Calu3 (cell line): ENCODE results near the gene VPS11. TPM values are rescaled to one million over a fixed set of nuclear protein-coding genes. Genes with fewer than 3 reads are reported as not detected.

ENCODE experiments used
- BruUV-seq: library from RNA; stranded (reverse); fragments of 400-500 nt; replicated peaks from 2 replicates; lab custom pipeline; 2021; lab: Mats Ljungman, UMichigan
- CTCF ChIA-PET: fragments of 300-600 bp; sonication (Branson Sonifier 250); formaldehyde crosslinking; loops from one replicate; lab custom pipeline; 2022; ENCODE audit warnings: antibody characterized with exemption; lab: Charles Lee
- DNase-seq: peaks from one replicate; pipeline ENCODE4 v3.0.0; 2022
- H3K27ac Mint-ChIP-seq: one replicate; pipeline ENCODE4 v1.8.0; 2022; ENCODE audit warnings: mixed read lengths; ENCODE audit not compliant: unreplicated experiment
- H3K27me3 Mint-ChIP-seq: one replicate; pipeline ENCODE4 v1.8.0; 2022; ENCODE audit warnings: mixed read lengths; ENCODE audit not compliant: unreplicated experiment
- H3K36me3 Mint-ChIP-seq: one replicate; pipeline ENCODE4 v1.8.0; 2022; ENCODE audit warnings: mild to moderate bottlenecking, moderate library complexity, mixed read lengths; ENCODE audit not compliant: insufficient read depth, unreplicated experiment
- H3K4me1 Mint-ChIP-seq: one replicate; pipeline ENCODE4 v1.8.0; 2022; ENCODE audit warnings: mild to moderate bottlenecking, low read depth, mixed read lengths; ENCODE audit not compliant: unreplicated experiment
- H3K4me3 Mint-ChIP-seq: one replicate; pipeline ENCODE4 v1.8.0; 2022; ENCODE audit warnings: mild to moderate bottlenecking, low read depth, moderate library complexity, mixed read lengths; ENCODE audit not compliant: unreplicated experiment
- H3K9me3 Mint-ChIP-seq: one replicate; pipeline ENCODE4 v1.8.0; 2022; ENCODE audit warnings: low read depth, mixed read lengths; ENCODE audit not compliant: unreplicated experiment
- intact Hi-C: fragments of 100-400 bp; cut with micrococcal nuclease; formaldehyde crosslinking; loops from one replicate; pipeline ENCODE4 v1.10.0; 2022; ENCODE audit not compliant: unreplicated experiment
- total RNA-seq: library from RNA; stranded (reverse); gene quantifications from 2 replicates; pipeline ENCODE4 v1.2.3, GENCODE V29; 2022
- TF ChIP-seq, protein P1 (sequence below): fragments of 200-600 bp; IDR thresholded peaks from one replicate; pipeline ENCODE4 v1.8.0; 2022; ENCODE audit warnings: antibody characterized with exemption; ENCODE audit not compliant: unreplicated experiment

VPS11 gene
- total RNA-seq, 1 experiment from 2014 or later = 15.1 TPM

DNA sequence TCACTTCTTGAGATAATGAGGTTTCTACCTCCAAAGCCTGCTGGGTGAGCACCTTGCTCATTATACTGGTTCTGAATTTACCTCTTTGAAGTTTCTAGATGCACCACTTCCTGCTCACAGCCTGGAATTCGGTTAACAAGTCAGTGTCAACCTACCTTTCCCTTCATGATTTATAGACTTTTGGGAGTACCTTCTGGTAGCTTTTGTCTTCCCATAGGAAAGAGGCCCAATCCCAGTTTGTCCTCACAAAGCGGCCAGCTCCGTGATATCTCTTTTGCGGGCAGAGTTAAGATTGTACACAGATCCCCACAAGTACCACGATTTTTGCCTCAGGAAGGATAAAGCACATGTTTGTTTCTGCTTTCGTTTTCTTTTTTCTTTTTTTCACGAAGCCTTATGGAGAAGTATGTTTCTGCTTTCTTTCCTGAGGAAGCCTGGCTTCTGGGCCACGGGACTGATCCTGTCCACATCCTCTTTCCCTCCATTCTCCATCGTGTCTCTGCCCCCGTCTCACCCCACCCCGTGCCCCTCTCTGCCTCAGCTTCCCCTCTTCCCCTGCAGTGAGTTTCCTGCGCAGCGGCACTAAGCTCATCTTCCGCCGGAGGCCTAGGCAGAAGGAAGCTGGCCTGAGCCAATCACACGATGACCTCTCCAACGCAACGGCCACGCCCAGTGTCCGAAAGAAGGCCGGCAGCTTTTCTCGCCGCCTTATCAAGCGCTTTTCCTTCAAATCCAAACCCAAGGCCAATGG is 48.0 kb downstream of the VPS11 start:
- Mint-ChIP-seq H3K9me3 (no peaks in the 10 kb centered on the region), H3K4me3 (no peak overlapping the region), H3K27ac (no peak overlapping the region), H3K36me3 (peaks cover 13% of the 10 kb centered on the region), H3K27me3 (no peaks in the 10 kb centered on the region), H3K4me1 (peaks cover 8% of the 10 kb centered on the region)
- TF ChIP-seq, protein P1, sequence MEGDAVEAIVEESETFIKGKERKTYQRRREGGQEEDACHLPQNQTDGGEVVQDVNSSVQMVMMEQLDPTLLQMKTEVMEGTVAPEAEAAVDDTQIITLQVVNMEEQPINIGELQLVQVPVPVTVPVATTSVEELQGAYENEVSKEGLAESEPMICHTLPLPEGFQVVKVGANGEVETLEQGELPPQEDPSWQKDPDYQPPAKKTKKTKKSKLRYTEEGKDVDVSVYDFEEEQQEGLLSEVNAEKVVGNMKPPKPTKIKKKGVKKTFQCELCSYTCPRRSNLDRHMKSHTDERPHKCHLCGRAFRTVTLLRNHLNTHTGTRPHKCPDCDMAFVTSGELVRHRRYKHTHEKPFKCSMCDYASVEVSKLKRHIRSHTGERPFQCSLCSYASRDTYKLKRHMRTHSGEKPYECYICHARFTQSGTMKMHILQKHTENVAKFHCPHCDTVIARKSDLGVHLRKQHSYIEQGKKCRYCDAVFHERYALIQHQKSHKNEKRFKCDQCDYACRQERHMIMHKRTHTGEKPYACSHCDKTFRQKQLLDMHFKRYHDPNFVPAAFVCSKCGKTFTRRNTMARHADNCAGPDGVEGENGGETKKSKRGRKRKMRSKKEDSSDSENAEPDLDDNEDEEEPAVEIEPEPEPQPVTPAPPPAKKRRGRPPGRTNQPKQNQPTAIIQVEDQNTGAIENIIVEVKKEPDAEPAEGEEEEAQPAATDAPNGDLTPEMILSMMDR = no peak
- CTCF ChIA-PET = interaction anchor here (0.7 kb wide), 1 partner anchor 302 kb away, joined by 4 read pairs; no protein-coding TSS in a partner anchor
- no TSS peak for BruUV-seq
- no peak for DNase-seq
- intact Hi-C loops = no loop called here

GRCh38 chr11:119116235-119116594 is 48.6 kb downstream of the VPS11 start:
- Mint-ChIP-seq H3K27me3 (no peaks in the 10 kb centered on the region), H3K4me3 (no peak overlapping the region), H3K36me3 (peaks cover 19% of the 10 kb centered on the region), H3K27ac (no peak overlapping the region), H3K4me1 (peaks cover 12% of the 10 kb centered on the region), H3K9me3 (no peaks in the 10 kb centered on the region)
- intact Hi-C loops = no loop called here
- TF ChIP-seq, protein P1 = no peak
- CTCF ChIA-PET = interaction anchor here (0.7 kb wide), 1 partner anchor 303 kb away, joined by 4 read pairs; no protein-coding TSS in a partner anchor
- BruUV-seq = no TSS peak
- no peak for DNase-seq

GRCh38 chr11:119116601-119117000 is 49.0 kb downstream of the VPS11 start:
- no peaks in the 10 kb centered on the region for H3K9me3 Mint-ChIP-seq
- H3K36me3 Mint-ChIP-seq = peaks cover 23% of the 10 kb centered on the region
- no peak for DNase-seq
- CTCF ChIA-PET = no interaction called here
- no peak overlapping the region for H3K4me3 Mint-ChIP-seq
- no peaks in the 10 kb centered on the region for H3K27me3 Mint-ChIP-seq
- TF ChIP-seq, protein P1 = no peak
- intact Hi-C loops = no loop called here
- no peak overlapping the region for H3K27ac Mint-ChIP-seq
- peaks cover 12% of the 10 kb centered on the region for H3K4me1 Mint-ChIP-seq
- BruUV-seq = no TSS peak

DNA sequence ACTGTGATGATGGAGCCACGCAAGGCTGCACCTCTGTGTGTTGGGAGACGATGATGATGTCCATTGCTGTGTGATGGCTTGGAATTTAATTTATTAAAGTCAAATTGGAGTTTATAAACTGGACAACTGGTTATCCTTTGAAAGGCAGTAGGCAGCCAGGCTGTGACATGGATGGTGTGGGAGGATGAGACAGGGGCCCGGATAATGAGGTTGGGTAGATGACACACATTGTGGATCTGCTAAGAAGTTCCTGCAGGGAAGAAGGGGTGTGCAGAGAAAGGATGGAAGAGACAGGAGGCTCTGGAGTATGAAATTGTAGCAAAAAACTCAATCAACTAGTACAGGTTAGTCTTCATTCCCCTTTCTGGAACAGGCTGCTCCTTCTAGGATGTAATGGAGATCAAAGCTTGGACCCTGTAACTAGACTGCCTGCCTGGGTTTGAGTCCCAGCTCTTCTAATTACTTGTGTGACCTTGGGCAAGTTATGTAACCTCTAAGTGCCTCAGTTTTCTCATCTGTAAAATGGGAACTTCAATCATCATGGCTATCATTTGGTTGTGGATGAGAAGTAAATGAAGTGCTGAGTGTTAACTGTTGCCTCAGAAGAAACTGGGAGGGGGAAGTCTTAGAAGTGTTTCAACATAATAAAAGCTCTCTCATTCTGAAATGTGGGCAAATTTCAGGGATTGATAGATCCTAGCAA is 49.5 kb downstream of the VPS11 start:
- intact Hi-C loops = no loop called here
- TF ChIP-seq, protein P1 = no peak
- Mint-ChIP-seq H3K27ac (no peak overlapping the region), H3K36me3 (peaks cover 28% of the 10 kb centered on the region), H3K9me3 (no peaks in the 10 kb centered on the region), H3K27me3 (no peaks in the 10 kb centered on the region), H3K4me3 (no peak overlapping the region), H3K4me1 (peaks cover 15% of the 10 kb centered on the region)
- no peak for DNase-seq
- CTCF ChIA-PET = no interaction called here
- BruUV-seq = no TSS peak
